ENCODE measurements around the gene RPN2.
"Not testable (repeated sequence)": the region's sequence is repeated elsewhere in the genome, so short reads cannot be mapped to it uniquely, and the experiment has no call there.

The RPN2 gene

GRCh38 chr20:37144856-37145404 is 34.2 kb upstream of the RPN2 start:
- Histone ChIP-seq H3K4me3 (replicated peaks; ENCODE audit: low read depth, low read length) (no peak overlapping the region), H3K27me3 (replicated peaks; ENCODE audit: control insufficient read depth, insufficient read depth, low read length) (no peaks in the 10 kb centered on the region), H3K36me3 (ENCODE audit: control insufficient read depth, insufficient read depth, low read length) (no peaks in the 10 kb centered on the region)
- DNase-seq (ENCODE audit: extremely low read depth, insufficient read length): no peak
- no peak for TF ChIP-seq CTCF (IDR thresholded peaks at IDR 0.05; ENCODE audit: insufficient read depth, low read length, poor library complexity, severe bottlenecking)

- no peak for DNase-seq (ENCODE audit: extremely low read depth, insufficient read length)
- Histone ChIP-seq H3K36me3 (ENCODE audit: control insufficient read depth, insufficient read depth, low read length) (no peaks in the 10 kb centered on the region), H3K4me3 (replicated peaks; ENCODE audit: low read depth, low read length) (no peak overlapping the region), H3K27me3 (replicated peaks; ENCODE audit: control insufficient read depth, insufficient read depth, low read length) (no peaks in the 10 kb centered on the region)
- TF ChIP-seq CTCF (IDR thresholded peaks at IDR 0.05; ENCODE audit: insufficient read depth, low read length, poor library complexity, severe bottlenecking): no peak
Measured at GRCh38 chr20:37147250-37147649, 31.9 kb upstream of the RPN2 start.

GRCh38 chr20:37150864-37151263 is 28.3 kb upstream of the RPN2 start:
- not testable (repeated sequence) for DNase-seq (ENCODE audit: extremely low read depth, insufficient read length); H3K27me3 ChIP-seq (replicated peaks; ENCODE audit: control insufficient read depth, insufficient read depth, low read length); H3K4me3 ChIP-seq (replicated peaks; ENCODE audit: low read depth, low read length); H3K36me3 ChIP-seq (ENCODE audit: control insufficient read depth, insufficient read depth, low read length)

GRCh38 chr20:37151529-37151928 is 27.6 kb upstream of the RPN2 start:
- no peak overlapping the region for H3K4me3 ChIP-seq (replicated peaks; ENCODE audit: low read depth, low read length)
- DNase-seq (ENCODE audit: extremely low read depth, insufficient read length): no peak
- H3K27me3 ChIP-seq (replicated peaks; ENCODE audit: control insufficient read depth, insufficient read depth, low read length): no peaks in the 10 kb centered on the region
- H3K36me3 ChIP-seq (ENCODE audit: control insufficient read depth, insufficient read depth, low read length): no peaks in the 10 kb centered on the region
- no peak for TF ChIP-seq CTCF (IDR thresholded peaks at IDR 0.05; ENCODE audit: insufficient read depth, low read length, poor library complexity, severe bottlenecking)

- H3K36me3 ChIP-seq (ENCODE audit: control insufficient read depth, insufficient read depth, low read length): no peaks in the 10 kb centered on the region
- no peak overlapping the region for H3K4me3 ChIP-seq (replicated peaks; ENCODE audit: low read depth, low read length)
- DNase-seq (ENCODE audit: extremely low read depth, insufficient read length): no peak
- no peaks in the 10 kb centered on the region for H3K27me3 ChIP-seq (replicated peaks; ENCODE audit: control insufficient read depth, insufficient read depth, low read length)
- TF ChIP-seq CTCF (IDR thresholded peaks at IDR 0.05; ENCODE audit: insufficient read depth, low read length, poor library complexity, severe bottlenecking): no peak
Measured at GRCh38 chr20:37152284-37152683, 26.8 kb upstream of the RPN2 start.

GRCh38 chr20:37154684-37155298 is 24.3 kb upstream of the RPN2 start:
- H3K36me3 ChIP-seq (ENCODE audit: control insufficient read depth, insufficient read depth, low read length): no peaks in the 10 kb centered on the region
- no peak for TF ChIP-seq CTCF (IDR thresholded peaks at IDR 0.05; ENCODE audit: insufficient read depth, low read length, poor library complexity, severe bottlenecking)
- H3K27me3 ChIP-seq (replicated peaks; ENCODE audit: control insufficient read depth, insufficient read depth, low read length): no peaks in the 10 kb centered on the region
- no peak for DNase-seq (ENCODE audit: extremely low read depth, insufficient read length)
- H3K4me3 ChIP-seq (replicated peaks; ENCODE audit: low read depth, low read length): no peak overlapping the region
